Tongue (tissue), 2 donors: ENCODE data around the gene RPL19. TPM values are rescaled to one million over a fixed set of nuclear protein-coding genes. Genes with fewer than 3 reads are reported as not detected.

ENCODE experiments used
- DNase-seq: peaks from one replicate; pipeline ENCODE4 v3.0.0-alpha.2; 2015
- total RNA-seq: library from RNA; depleted of rRNA; stranded (reverse); fragments of >200 nt; gene quantifications from one replicate; pipeline ENCODE4 v1.2.3, GENCODE V29; 2014

RPL19 gene
- total RNA-seq, 1 donor from 2014 or later = 1,626 TPM

DNA sequence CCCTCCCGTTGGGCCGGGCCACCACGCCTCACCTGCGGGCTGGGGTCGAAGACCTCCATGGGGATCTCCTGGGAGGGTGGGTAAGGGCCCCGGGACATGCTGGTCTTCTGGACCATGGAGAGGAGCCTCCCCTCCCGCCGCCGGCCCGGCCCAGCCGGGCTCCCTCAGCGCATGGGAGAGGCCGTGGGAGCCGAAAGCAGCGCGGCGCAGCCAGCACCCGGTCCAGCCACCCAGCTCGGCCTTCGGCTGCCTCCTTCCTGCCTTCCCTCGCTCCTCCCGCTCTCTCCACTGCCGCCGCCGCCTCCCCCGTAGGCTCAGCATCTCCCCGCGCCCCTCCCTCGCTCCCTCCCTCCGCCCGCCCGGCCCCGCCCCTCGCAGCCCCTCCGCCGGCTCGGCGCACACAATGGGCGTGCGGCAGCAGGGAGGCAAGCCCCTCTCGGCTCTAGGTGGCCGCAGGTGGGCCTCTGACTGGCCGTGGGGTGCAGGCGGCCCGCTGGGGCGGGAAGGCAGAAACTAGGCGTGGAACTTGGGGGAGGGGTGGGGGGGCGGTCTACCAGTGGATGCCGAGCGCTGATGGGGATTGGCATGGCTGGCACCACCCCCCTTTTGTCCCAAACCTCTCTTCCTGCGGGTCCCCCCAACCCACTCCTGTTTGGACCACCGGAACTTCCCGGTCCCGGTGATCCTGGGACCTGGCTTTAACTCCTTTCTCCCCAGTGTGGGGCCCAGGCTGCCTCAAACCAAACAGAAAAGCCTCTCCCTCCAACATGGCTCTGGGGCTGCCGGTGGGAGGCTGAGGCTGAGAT lies 2.5 kb upstream of the RPL19 start, which contains the start of gene CACNB1:
TSS of gene CACNB1 (minus strand) at position 290 of the 806 bp plus-strand sequence. CDS start at position 116, 174 bp downstream.
- DNase-seq = peak; percentile 93

GRCh38 chr17:39198186-39198566 lies 1.9 kb upstream of the RPL19 start:
- no peak for DNase-seq

DNA sequence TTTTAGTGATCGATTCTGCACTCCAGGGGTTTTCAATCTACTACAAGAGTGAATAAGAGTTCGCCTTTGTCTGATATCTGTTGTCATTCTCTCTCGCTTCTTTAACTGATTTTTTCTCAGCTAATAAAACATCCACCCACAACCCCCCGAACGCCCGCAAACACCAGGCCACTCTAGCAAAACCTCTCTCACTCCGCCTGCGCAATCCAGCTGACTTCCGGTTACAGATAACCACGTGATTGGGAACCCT lies 338 bp upstream of the RPL19 start:
- DNase-seq = peak; percentile 97

DNA sequence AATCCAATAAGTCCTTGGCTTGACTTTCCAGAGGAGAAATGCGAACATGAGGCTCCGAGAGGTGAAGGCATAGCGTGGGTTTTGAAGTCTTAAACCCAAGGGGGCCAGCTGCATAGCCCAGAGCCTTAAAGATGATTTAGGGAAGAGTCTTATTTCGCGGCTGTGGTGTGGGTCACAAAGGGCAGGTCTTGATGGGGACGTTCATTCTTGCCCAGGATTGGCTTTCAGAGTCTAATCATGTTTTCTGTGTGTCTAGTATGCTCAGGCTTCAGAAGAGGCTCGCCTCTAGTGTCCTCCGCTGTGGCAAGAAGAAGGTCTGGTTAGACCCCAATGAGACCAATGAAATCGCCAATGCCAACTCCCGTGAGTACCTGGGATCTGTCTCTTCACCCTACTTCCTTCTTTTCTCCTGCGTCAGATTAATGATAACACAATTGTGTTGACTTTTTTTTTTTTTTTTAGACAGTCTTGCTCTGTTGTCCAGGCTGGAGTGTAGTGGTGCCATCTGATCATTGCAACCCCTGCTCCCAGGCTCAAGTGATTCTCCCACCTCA lies 951 bp downstream of the RPL19 start:
- DNase-seq = no peak

DNA sequence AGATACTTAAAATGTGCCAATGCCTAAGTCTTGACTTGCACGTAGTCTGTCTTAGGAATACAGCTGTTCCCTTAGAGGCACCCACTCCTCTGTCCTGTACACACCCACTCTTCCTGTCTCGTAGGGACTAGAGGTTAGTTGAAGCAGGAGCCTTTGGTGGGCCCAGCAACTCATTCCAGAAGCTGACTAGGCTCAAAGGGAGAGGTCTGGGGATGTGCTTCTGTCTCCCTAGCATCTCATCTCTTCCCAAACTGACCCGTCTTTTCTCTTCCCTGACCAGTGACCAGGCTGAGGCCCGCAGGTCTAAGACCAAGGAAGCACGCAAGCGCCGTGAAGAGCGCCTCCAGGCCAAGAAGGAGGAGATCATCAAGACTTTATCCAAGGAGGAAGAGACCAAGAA lies 4.2 kb downstream of the RPL19 start:
- DNase-seq = no peak

GRCh38 chr17:39205112-39205526 lies 5.0 kb downstream of the RPL19 start:
- DNase-seq = no peak

GRCh38 chr17:39208136-39208535 lies 8.1 kb downstream of the RPL19 start:
- DNase-seq = no peak

DNA sequence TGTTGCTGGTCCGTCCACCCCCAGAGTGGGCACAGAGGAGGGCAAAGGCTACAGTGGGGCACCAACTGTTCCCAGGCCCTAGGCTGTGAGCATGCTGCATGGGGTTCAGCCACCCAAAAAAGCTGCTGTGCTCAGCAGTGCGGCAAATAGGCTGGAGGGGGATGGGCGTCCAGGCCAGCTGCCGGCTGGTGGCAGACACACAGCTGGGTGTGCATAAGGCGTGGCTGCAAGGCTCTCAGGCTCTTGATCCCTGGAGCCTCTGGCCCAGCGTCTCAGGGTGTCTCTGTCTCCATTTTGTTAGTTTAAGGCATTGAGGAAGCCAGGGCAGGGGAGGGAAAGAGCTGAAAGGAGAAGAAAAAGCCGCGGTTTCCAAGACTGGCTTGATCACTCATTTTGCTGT lies 8.8 kb downstream of the RPL19 start:
- peak; percentile 70 for DNase-seq

DNA sequence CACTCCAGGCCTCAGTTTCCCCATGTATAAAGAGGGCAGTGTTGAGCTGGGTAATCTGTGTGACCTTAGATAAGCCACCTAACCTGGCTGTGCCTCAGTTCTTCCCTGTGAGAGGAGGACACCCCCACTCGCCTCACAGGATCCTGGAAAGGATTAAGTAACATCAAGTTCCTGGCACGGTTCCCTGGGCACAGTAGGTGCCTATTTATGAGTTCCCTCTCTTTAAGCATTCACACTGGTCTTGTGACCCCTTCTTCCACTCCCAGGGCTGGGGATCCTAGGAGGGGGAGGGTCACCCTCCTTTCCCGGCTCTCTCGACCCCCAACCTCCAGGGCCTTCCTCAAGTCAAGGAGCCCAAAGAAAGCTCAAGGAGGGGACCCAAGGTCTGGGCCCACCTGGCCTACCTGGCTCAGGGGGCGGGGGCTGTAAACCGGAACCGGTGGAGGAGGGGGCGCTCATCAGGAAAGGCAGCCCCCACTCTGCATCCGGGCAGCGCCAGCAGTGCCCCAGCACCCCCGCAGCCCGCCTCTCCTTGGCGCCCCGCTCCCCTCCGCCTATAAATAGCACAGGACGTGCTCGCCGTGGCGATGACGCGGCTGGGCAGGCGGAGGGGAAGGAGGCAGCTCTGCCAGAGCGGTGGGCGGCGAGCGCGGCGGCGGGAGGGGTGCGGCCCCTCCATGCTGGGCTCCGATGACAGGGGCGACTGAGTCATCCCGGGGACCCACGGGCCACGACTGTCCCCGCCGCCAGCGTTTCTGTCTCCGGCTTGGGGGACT lies 9.4 kb downstream of the RPL19 start:
- DNase-seq = peak; percentile 81

DNA sequence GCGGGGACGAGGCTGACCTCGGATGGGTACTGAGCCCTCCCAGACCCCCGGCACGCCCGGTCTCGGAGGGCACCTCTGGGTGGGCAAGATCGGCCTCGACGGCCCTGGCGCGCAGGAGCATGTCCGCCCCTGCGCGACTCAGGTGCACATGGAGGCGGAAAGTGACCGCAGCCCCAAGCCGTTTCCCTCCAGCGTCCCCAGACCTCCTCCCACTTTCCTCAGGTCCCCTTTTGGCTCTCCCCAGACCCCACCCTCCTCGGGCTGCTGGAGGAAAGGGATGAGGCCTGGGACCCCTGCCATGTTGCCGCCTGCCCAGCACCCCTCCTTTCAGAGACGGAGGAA lies 10.0 kb downstream of the RPL19 start:
- no peak for DNase-seq

DNA sequence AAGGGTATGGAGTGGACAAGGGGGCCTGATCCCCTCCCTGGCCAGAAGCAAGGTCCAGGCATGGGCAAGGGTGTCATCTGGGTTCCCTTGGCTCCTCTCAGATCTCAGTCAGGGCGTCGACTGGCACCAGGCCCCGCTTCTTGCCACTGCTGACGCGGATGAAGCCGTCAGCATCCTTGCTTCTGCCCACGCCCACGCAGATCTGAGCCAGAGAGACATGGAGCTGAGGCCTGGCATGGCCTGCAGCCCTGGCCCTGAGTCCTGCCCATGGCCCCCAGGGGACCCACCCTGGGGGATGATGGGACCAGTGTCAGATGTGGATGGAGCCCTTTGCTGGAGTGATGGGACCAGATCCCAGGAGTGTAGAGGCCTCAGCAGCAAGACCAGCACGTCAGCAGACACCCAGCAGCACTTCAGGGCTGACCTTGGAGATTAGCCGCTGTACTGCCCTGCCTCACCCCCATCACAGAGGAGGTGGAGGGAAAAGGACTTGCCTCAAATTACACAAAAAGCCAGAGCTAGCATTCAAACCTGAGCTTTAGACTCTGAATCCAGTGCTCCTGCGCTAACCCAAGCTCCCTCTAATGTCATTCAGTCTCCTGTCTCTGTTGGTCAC lies 12.2 kb downstream of the RPL19 start:
- DNase-seq = no peak

GRCh38 chr17:39212841-39213480 lies 12.9 kb downstream of the RPL19 start:
- no peak for DNase-seq

DNA sequence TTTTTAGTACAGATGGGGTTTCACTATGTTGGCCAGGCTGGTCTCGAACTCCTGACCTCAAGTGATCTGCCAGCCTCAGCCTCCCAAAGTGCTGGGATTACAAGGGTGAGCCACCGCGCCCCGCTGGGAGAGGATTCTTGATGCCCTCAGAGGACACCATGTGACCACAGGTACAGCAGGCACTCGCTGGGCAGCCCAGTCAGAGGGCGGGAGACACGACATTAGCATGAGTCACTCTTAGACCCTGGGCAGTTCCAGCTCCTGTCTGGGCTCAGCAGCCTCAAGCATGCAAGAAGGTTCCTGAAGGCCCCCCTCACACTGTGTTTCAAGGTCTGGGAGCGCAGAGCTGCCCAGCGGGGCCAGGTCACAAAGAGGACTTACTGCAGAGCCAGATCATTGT lies 13.8 kb downstream of the RPL19 start:
- no peak for DNase-seq

DNA sequence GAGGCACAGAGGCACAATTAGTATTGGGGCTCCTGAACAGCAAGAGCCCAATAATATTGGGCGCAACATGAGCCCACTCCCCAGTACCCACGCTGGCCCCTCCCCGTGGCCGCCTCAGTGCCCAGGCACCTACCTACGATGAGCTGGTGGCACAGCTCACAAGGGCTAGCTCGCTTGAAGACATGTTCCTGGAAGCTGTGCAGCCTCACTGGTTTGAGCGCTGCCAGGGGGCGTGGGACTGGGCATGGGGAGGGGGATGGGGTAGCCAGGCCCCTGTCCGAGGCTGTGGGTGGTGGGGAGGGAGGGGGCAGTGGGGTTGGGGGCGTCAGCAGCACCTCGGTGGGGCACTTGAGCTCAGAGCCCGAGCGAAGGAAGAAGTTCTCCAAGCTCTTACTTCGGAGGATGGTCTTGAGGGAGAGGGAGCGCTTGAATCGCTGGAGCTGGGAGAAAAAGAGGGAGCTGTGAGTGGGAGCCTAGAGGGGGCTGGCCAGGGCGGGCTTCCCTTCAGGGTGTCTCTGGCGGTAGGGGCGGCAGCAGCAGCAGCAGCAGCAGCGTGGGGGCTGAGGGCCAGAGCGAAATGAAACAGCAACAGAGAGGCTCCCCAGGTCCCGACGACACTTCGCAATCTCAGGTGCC lies 17.8 kb downstream of the RPL19 start:
- DNase-seq = no peak

DNA sequence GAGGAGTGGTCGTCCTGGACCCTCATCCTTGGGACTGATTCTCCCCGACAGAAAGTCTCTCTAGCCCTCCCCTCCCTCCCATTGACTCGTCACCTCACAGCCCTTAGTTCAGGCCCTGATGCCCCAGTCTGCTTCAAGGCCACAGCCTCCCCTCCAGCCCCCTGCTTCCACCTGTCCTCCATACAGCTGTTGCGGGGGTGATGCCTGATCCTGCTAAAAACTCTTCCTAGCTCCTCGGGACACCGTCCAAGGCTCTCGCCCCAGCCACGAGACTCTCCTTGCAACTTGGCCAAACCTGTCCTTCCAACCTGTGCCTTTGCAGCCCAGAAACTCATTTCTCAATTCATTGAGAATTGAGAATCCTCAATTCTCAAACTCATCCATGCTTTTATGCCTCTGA lies 18.8 kb downstream of the RPL19 start:
- DNase-seq = no peak

GRCh38 chr17:39219647-39220154 lies 19.6 kb downstream of the RPL19 start:
- no peak for DNase-seq

- DNase-seq = no peak
Measured at GRCh38 chr17:39221572-39221971, 21.5 kb downstream of the RPL19 start.

DNA sequence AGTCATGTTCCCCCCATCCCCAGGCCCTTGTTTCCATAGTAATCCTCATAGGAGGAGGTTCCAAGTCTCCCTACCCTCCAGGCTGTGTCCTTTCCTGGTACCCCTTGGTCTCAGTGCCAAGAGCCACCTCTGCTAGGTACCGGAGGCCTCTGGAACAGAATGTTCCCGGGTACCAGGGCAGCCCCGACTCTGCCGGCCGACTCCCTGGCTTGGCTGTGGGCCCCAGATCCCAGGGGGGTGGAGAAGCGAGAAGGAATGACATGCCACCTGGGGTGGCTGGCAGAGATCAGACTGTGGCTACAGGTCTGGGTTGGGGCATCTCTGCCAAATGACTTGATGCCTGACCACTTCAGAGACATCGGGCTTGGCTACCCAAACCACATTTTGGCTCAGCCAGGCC lies 22.1 kb downstream of the RPL19 start:
- no peak for DNase-seq

GRCh38 chr17:39222866-39223834 lies 23.1 kb downstream of the RPL19 start:
- DNase-seq = no peak

DNA sequence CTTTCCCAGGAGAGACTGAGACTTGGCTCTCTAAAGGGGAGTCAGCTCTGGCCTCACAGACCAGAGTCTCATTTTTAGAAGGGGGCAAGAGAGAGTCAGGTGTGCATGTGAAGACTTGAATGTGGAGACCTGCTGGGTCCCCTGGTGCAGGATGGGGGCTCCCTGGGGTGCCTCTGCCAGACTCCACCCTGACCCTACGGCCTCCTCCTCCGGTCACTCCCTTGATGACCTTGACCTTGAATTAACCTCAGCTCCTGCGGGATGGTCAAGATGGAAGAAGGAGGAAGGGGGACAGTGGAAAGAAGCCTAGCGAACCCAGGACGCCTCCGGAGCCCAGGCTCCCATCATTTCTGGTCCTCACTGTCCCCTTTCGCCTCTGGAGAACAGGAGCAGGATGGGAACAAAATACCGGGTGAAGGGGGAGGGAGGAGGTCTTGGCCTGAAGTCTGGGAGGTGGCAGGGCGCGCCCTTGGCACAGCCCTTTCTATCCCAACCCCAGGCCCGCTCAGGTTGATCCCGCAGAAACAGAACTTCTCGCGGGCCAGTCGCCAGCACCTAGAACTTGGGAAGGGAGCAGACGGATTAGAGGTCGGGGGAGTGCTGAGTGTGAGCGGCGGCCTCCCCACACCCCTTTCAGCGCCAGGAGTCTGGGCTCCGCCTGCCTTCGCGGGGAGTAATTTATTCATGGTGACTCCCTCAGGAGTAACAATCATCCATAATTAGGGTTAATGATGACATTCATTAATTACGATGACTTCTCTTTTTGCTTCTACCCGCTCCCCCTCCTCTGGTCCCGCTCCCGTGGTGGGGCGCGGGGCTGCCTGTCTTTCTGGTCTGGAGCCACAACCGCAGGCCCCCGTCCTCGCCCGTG lies 24.1 kb downstream of the RPL19 start:
- no peak for DNase-seq
